SK-N-MC (cell line): Measurements from ENCODE around the gene CCDC15.

Experiments used
- EZH2 ChIP-seq: fragments of 200-600 bp; sonication (generic); IDR thresholded peaks from one replicate; pipeline ENCODE4 v1.6.1; 2017; ENCODE audit warnings: antibody characterized with exemption
- POLR2AphosphoS5 ChIP-seq: IDR thresholded peaks from 2 replicates; pipeline ENCODE4 v1.6.1; 2012; ENCODE audit warnings: mild to moderate bottlenecking, low read depth, low read length, borderline replicate concordance

- TF ChIP-seq POLR2AphosphoS5 (no peak), EZH2 (no peak)
These were observed 12.3 kb upstream of the CCDC15 start for GRCh38 chr11:124941703-124942102.
